Measurements from ENCODE around the gene AMOTL1.

Gene AMOTL1

GRCh38 chr11:94796863-94797262 is 28.7 kb downstream of the AMOTL1 start:
- DNase-seq (ENCODE audit: low read depth) = no peak
- H3K4me3 ChIP-seq (ENCODE audit: low read length) = no peak overlapping the region
- no peak for TF ChIP-seq CTCF (conservative IDR thresholded peaks at IDR 0.05; ENCODE audit: low read depth, low read length)

GRCh38 chr11:94799726-94800125 is 31.6 kb downstream of the AMOTL1 start:
- DNase-seq (ENCODE audit: low read depth) = no peak
- no peak for TF ChIP-seq CTCF (conservative IDR thresholded peaks at IDR 0.05; ENCODE audit: low read depth, low read length)

GRCh38 chr11:94800414-94800813 is 32.3 kb downstream of the AMOTL1 start:
- no peak overlapping the region for H3K4me3 ChIP-seq (ENCODE audit: low read length)
- DNase-seq (ENCODE audit: low read depth) = no peak
- no peak for TF ChIP-seq CTCF (conservative IDR thresholded peaks at IDR 0.05; ENCODE audit: low read depth, low read length)

More at GRCh38 chr11:94799726-94800125, 31.6 kb downstream of the AMOTL1 start:
- no peak overlapping the region for H3K4me3 ChIP-seq (ENCODE audit: low read length)

GRCh38 chr11:94801866-94802460 is 33.8 kb downstream of the AMOTL1 start:
- TF ChIP-seq CTCF (conservative IDR thresholded peaks at IDR 0.05; ENCODE audit: low read depth, low read length) = no peak
- H3K4me3 ChIP-seq (ENCODE audit: low read length) = no peak overlapping the region

GRCh38 chr11:94802501-94802900 is 34.3 kb downstream of the AMOTL1 start:
- DNase-seq (ENCODE audit: low read depth) = no peak
- TF ChIP-seq CTCF (conservative IDR thresholded peaks at IDR 0.05; ENCODE audit: low read depth, low read length) = no peak
- no peak overlapping the region for H3K4me3 ChIP-seq (ENCODE audit: low read length)

More at GRCh38 chr11:94801866-94802460, 33.8 kb downstream of the AMOTL1 start:
- DNase-seq (ENCODE audit: low read depth) = no peak

GRCh38 chr11:94803491-94803890 is 35.3 kb downstream of the AMOTL1 start:
- no peak for DNase-seq (ENCODE audit: low read depth)
- H3K4me3 ChIP-seq (ENCODE audit: low read length) = no peak overlapping the region
- TF ChIP-seq CTCF (conservative IDR thresholded peaks at IDR 0.05; ENCODE audit: low read depth, low read length) = no peak

- no peak for DNase-seq (ENCODE audit: low read depth)
- H3K4me3 ChIP-seq (ENCODE audit: low read length) = no peak overlapping the region
- no peak for TF ChIP-seq CTCF (conservative IDR thresholded peaks at IDR 0.05; ENCODE audit: low read depth, low read length)
Observed at GRCh38 chr11:94804874-94805273, 36.7 kb downstream of the AMOTL1 start.
